ENCODE measurements around the gene KRT39. TPM values are rescaled to one million over a fixed set of nuclear protein-coding genes. Genes with fewer than 3 reads are reported as not detected.
A peak's percentile ranks its signal among the peaks of the same experiment; 100 is the strongest.

Gene KRT39
- total and polyA plus RNA-seq, 2 of the 13 experiments (the other 11 are each of a cell fraction or from before 2014, with no cell fraction given) = 0.07 to 1.2 TPM

GRCh38 chr17:40956401-40957254, 10.1 kb downstream of the KRT39 start (continued):
- TF ChIP-seq PRDM10 (CRISPR knock-in tag; IDR thresholded peaks at IDR 0.05; ENCODE audit: low read depth) (peak; percentile 88; the same call in 1 of the 2 replicates), HMG20A (CRISPR knock-in tag; IDR thresholded peaks at IDR 0.05; ENCODE audit: borderline replicate concordance) (peak; percentile 100), PHB2 (IDR thresholded peaks at IDR 0.05; ENCODE audit: partially characterized antibody) (no peak), ZNF264 (CRISPR knock-in tag; IDR thresholded peaks at IDR 0.05) (peak; percentile 78), RXRB (CRISPR knock-in tag; IDR thresholded peaks at IDR 0.05; ENCODE audit: borderline replicate concordance) (peak; percentile 99), ZSCAN5A (CRISPR knock-in tag; IDR thresholded peaks at IDR 0.05; ENCODE audit: borderline replicate concordance) (peak; percentile 86; the same call in 1 of the 2 replicates), NCOA2 (CRISPR knock-in tag; IDR thresholded peaks at IDR 0.05) (peak; percentile 100), THRA (CRISPR knock-in tag; IDR thresholded peaks at IDR 0.05; ENCODE audit: borderline replicate concordance) (peak; percentile 99), HMGXB3 (CRISPR knock-in tag; IDR thresholded peaks at IDR 0.05; ENCODE audit: borderline replicate concordance) (peak; percentile 67; the same call in 1 of the 2 replicates), ZNF282 (IDR thresholded peaks at IDR 0.05; ENCODE audit: partially characterized antibody) (no peak), NFAT5 (CRISPR knock-in tag; IDR thresholded peaks at IDR 0.05) (no peak)

Data from HepG2 (cell line).